Heart right ventricle (tissue), 16 donors: ENCODE data around the gene CRELD2. TPM values are rescaled to one million over a fixed set of nuclear protein-coding genes. Genes with fewer than 3 reads are reported as not detected.

Experiments used
- ATAC-seq, 8 donors: fragments of 200-7000 bp; cut with Tn5 transposase; one replicate each; pipeline ENCODE4 v1.9.1; 2020; ENCODE audit warnings: mild to moderate bottlenecking in 8 of 8, moderate library complexity in 8 of 8, moderate number of reproducible peaks in 1 of 8
- DNase-seq, 2 donors: peaks; one replicate each; pipeline ENCODE4 v3.0.0-alpha.2; 2020
- H3K27ac ChIP-seq, 10 donors: fragments of 200-600 bp; sonication (generic) in 2 of 10; one replicate each; pipeline versions ENCODE4 v1.5.0 to v1.8.0; 2020 to 2022; ENCODE audit warnings: mild to moderate bottlenecking in 3 of 10
- H3K27me3 ChIP-seq, 7 donors: fragments of 200-600 bp; one replicate each; pipeline ENCODE4 v1.8.0; 2021 to 2022; ENCODE audit warnings: mild to moderate bottlenecking in 2 of 7
- H3K36me3 ChIP-seq, 9 donors: fragments of 200-600 bp; sonication (generic) in 1 of 9; one replicate each; pipeline versions ENCODE4 v1.5.0 to v1.8.0; 2020 to 2022; ENCODE audit warnings: mild to moderate bottlenecking in 2 of 9
- H3K4me1 ChIP-seq, 9 donors: fragments of 200-600 bp; sonication (generic) in 1 of 9; one replicate each; pipeline versions ENCODE4 v1.5.0 to v1.8.0; 2020 to 2022; ENCODE audit warnings: mild to moderate bottlenecking in 4 of 9
- H3K4me3 ChIP-seq, 10 donors: fragments of 200-600 bp; sonication (generic) in 2 of 10; one replicate each; pipeline versions ENCODE4 v1.5.0 to v1.8.0; 2020 to 2022; ENCODE audit warnings: mild to moderate bottlenecking in 7 of 10, moderate library complexity in 2 of 10
- H3K9me3 ChIP-seq, 11 donors: fragments of 200-600 bp in 10 of 11; sonication (generic) in 2 of 11; one replicate each; pipeline versions ENCODE4 v1.5.0 to v1.8.0; 2013 to 2022; ENCODE audit warnings: mild to moderate bottlenecking in 2 of 11, control low read depth in 1 of 11, moderate library complexity in 1 of 11
- WGBS, 2 donors: extraction: QIAGEN DNeasy Blood & Tissue Kit; methylation state at CpG; one replicate each; pipeline ENCODE4 v1.1.7; 2013; ENCODE audit warnings: inconsistent platforms in 1 of 2; 5-methylcytosine and 5-hydroxymethylcytosine counted together
- intact Hi-C, 10 donors: fragments of 100-400 bp; cut with DNase I; formaldehyde crosslinking; loops; one replicate each; pipeline versions ENCODE4 v1.11.1 to v1.14.2; 2022
- microRNA-seq, 2 donors: library from miRNA; unstranded; fragments of <30 nt; microRNA quantifications; one replicate each; pipeline ENCODE4 v1.2.0, GENCODE V29; 2021
- polyA plus RNA-seq, 2 donors: library from polyadenylated mRNA; stranded (reverse); fragments of 200-250 nt; gene quantifications; one replicate each; pipeline ENCODE4 v1.2.3, GENCODE V29; 2013
- total RNA-seq, 10 donors: library from RNA; stranded (reverse); fragmentation: NEBNext Ultra II Directional in 3 of 10; extraction: Animal tissue kit (Norgen Biotek cat#: 25700) in 3 of 10; gene quantifications; one replicate each; pipeline versions ENCODE4 v1.2.1 to v1.2.4, GENCODE V29; 2021 to 2023
- TF ChIP-seq, protein P1 (sequence below), 9 donors: fragments of 200-600 bp; sonication (generic) in 2 of 9; IDR thresholded peaks; one replicate each; pipeline versions ENCODE4 v1.5.0 to v1.8.0; 2021 to 2022; ENCODE audit warnings: antibody characterized with exemption in 9 of 9, mild to moderate bottlenecking in 5 of 9, moderate library complexity in 1 of 9
- donor health status: Arrhythmogenic right ventricular cardiomyopathy.
- donor health status: ischemic (EF 13 %, LVEDD 7.1; RV severe dilation, severe dysfunction).
- donor health status: healthy with polysubstance abuse.
- donor health status: DM: no; HTN: yes; CAD: no.
- donor health status: DM: no; HTN: no; CAD: no.
- donor health status: ischemic (EF 25% LVEDD 6.9; RV normal size, moderate dysfunction).
- donor health status: ischemic (EF 25% LVEDD 5.7; RV mildly dilated, moderate dysfunction).
- donor health status: healthy.
- donor health status: DM: yes; HTN: yes; CAD: no.
- donor health status: Ischemic cardiomyopathy.
- donor health status: ischemic (EF 35%, LVEDD 5.7; RV mildly dilated, moderate dysfunction).
- donor health status: nonischemic (EF 11% LVEDD 7.7; RV severe dilation, severe dysfunction).
- donor health status: DM: yes; HTN: yes; CAD: no.
- donor health status: PGD.
- donor health status: ischemic (EF 29% LVEDD 5.4; RV normal size, mild dysfunction).
- donor health status: nonischemic (EF 23%, LVEDD 6.1; RV moderate dilation, normal function).

CRELD2 gene
- total and polyA plus RNA-seq, 12 donors: 11.0 to 90.0 (median 19.2) TPM

GRCh38 chr22:49976439-49977175 lies 58.2 kb downstream of the CRELD2 start:
- no peak for DNase-seq
- H3K27ac ChIP-seq: peak overlapping the region in 2 of 10 donors; percentile 1 to 44

More at GRCh38 chr22:49976439-49977175, 58.2 kb downstream of the CRELD2 start:
- peaks cover 0 to 13% (median 6%) of the 10 kb centered on the region in 9 donors for H3K4me1 ChIP-seq
- 66 to 71% methylated on average over 15 of the region's 15 CpGs for WGBS, 2 donors
- ATAC-seq: peak in 1 of 8 donors; percentile 15
- H3K9me3 ChIP-seq: peaks cover 0 to 18% (median 0%) of the 10 kb centered on the region in 11 donors
- no peaks in the 10 kb centered on the region for H3K36me3 ChIP-seq
- intact Hi-C loops: no loop called here
- peaks cover 0 to 6% (median 0%) of the 10 kb centered on the region in 7 donors for H3K27me3 ChIP-seq
- H3K4me3 ChIP-seq: no peak overlapping the region
- TF ChIP-seq, protein P1, sequence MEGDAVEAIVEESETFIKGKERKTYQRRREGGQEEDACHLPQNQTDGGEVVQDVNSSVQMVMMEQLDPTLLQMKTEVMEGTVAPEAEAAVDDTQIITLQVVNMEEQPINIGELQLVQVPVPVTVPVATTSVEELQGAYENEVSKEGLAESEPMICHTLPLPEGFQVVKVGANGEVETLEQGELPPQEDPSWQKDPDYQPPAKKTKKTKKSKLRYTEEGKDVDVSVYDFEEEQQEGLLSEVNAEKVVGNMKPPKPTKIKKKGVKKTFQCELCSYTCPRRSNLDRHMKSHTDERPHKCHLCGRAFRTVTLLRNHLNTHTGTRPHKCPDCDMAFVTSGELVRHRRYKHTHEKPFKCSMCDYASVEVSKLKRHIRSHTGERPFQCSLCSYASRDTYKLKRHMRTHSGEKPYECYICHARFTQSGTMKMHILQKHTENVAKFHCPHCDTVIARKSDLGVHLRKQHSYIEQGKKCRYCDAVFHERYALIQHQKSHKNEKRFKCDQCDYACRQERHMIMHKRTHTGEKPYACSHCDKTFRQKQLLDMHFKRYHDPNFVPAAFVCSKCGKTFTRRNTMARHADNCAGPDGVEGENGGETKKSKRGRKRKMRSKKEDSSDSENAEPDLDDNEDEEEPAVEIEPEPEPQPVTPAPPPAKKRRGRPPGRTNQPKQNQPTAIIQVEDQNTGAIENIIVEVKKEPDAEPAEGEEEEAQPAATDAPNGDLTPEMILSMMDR (IDR thresholded peaks at IDR 0.05): no peak

Small RNA genes lying within 50 kb of the gene (microRNA-seq; reads per million reads assigned to microRNA genes)
- 0 to 0.51 reads per million in 2 donors for gene MIR6821

Other genes starting within 250 kb of the CRELD2 start
- 10 to 100 TPM; 14.6 to 23.2 (median 16.9) TPM for gene BRD1, start 90.8 kb upstream of the CRELD2 start, total RNA-seq
- 10 to 100 TPM in 1 of 2 donors, 1 to 10 TPM in 1; 8.2 to 22.9 TPM for gene BRD1, start 90.8 kb upstream of the CRELD2 start, polyA plus RNA-seq
- 1 to 10 TPM; 3.5 to 5.9 (median 4.4) TPM for gene ZBED4, start 64.8 kb upstream of the CRELD2 start, total RNA-seq
- 1 to 10 TPM; 2.6 to 3.2 TPM for gene ZBED4, start 64.8 kb upstream of the CRELD2 start, polyA plus RNA-seq
- gene ALG12, start 196 bp upstream of the CRELD2 start, total RNA-seq: 10 to 100 TPM in 9 of 10 donors, 1 to 10 TPM in 1; 9.6 to 19.8 (median 16.0) TPM
- 10 to 100 TPM in 1 of 2 donors, 1 to 10 TPM in 1; 9.7 to 10.4 TPM for gene ALG12, start 196 bp upstream of the CRELD2 start, polyA plus RNA-seq
- 10 to 100 TPM; 27.4 to 81.6 (median 41.6) TPM for gene PIM3, start 42.1 kb downstream of the CRELD2 start, total RNA-seq
- 10 to 100 TPM; 43.9 to 62.0 TPM for gene PIM3, start 42.1 kb downstream of the CRELD2 start, polyA plus RNA-seq
- under 1 TPM in 1 of 10 donors, not detected in 9; 0.11 TPM for gene IL17REL, start 94.1 kb downstream of the CRELD2 start, total RNA-seq
- gene IL17REL, start 94.1 kb downstream of the CRELD2 start, polyA plus RNA-seq: not detected
- gene TTLL8, start 139.7 kb downstream of the CRELD2 start, total RNA-seq: not detected
- gene TTLL8, start 139.7 kb downstream of the CRELD2 start, polyA plus RNA-seq: not detected
- gene MLC1, start 166.8 kb downstream of the CRELD2 start, total RNA-seq: 1 to 10 TPM in 1 of 10 donors, under 1 TPM in 5, not detected in 4; 0.11 to 1.6 (median 0.37) TPM
- under 1 TPM; 0.03 to 0.07 TPM for gene MLC1, start 166.8 kb downstream of the CRELD2 start, polyA plus RNA-seq
- under 1 TPM in 2 of 10 donors, not detected in 8; 0.16 to 0.42 TPM for gene MOV10L1, start 171.4 kb downstream of the CRELD2 start, total RNA-seq
- gene MOV10L1, start 171.4 kb downstream of the CRELD2 start, polyA plus RNA-seq: under 1 TPM; 0.16 to 0.37 TPM